ENCODE results near the gene AKAP6.

The AKAP6 gene

GRCh38 chr14:32648434-32648833 is 319.3 kb downstream of the AKAP6 start:
- Histone ChIP-seq H3K4me3 (no peak overlapping the region), H3K27ac (no peak overlapping the region)
- DNase-seq (ENCODE audit: low spot score) = no peak
- TF ChIP-seq, protein P1, sequence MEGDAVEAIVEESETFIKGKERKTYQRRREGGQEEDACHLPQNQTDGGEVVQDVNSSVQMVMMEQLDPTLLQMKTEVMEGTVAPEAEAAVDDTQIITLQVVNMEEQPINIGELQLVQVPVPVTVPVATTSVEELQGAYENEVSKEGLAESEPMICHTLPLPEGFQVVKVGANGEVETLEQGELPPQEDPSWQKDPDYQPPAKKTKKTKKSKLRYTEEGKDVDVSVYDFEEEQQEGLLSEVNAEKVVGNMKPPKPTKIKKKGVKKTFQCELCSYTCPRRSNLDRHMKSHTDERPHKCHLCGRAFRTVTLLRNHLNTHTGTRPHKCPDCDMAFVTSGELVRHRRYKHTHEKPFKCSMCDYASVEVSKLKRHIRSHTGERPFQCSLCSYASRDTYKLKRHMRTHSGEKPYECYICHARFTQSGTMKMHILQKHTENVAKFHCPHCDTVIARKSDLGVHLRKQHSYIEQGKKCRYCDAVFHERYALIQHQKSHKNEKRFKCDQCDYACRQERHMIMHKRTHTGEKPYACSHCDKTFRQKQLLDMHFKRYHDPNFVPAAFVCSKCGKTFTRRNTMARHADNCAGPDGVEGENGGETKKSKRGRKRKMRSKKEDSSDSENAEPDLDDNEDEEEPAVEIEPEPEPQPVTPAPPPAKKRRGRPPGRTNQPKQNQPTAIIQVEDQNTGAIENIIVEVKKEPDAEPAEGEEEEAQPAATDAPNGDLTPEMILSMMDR (IDR thresholded peaks at IDR 0.05) = no peak

GRCh38 chr14:32650030-32650429 is 320.9 kb downstream of the AKAP6 start:
- TF ChIP-seq, protein P1 (IDR thresholded peaks at IDR 0.05) = no peak
- H3K27ac ChIP-seq = no peak overlapping the region

GRCh38 chr14:32650665-32651064 is 321.6 kb downstream of the AKAP6 start:
- H3K27ac ChIP-seq = no peak overlapping the region
- DNase-seq (ENCODE audit: low spot score) = no peak

More at GRCh38 chr14:32650030-32650429, 320.9 kb downstream of the AKAP6 start:
- no peak overlapping the region for H3K4me3 ChIP-seq
- DNase-seq (ENCODE audit: low spot score) = no peak

DNA sequence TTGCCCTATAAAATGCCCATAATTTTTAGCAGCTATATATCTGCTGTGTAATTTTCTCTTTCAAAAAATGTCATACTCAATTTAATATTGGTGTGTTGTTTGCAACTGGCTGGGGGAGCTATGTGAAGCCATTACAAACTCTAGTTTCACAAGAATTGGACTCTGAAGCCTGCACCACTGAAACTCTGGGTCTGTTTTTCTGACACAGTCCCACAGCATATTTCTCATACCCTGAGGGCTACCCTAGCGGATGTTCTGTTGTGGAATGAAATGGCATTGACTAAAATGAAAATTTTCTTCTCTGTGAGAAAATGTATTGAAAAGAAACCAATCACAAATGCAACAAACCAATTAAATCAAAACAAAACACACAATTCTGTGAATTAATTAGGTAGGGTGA is 325.0 kb downstream of the AKAP6 start:
- no peak for DNase-seq (ENCODE audit: low spot score)
- Histone ChIP-seq H3K4me3 (no peak overlapping the region), H3K27ac (no peak overlapping the region)
- TF ChIP-seq, protein P1 (IDR thresholded peaks at IDR 0.05) = no peak

More at GRCh38 chr14:32650665-32651064, 321.6 kb downstream of the AKAP6 start:
- no peak overlapping the region for H3K4me3 ChIP-seq
- TF ChIP-seq, protein P1 (IDR thresholded peaks at IDR 0.05) = no peak

GRCh38 chr14:32656601-32657000 is 327.5 kb downstream of the AKAP6 start:
- DNase-seq (ENCODE audit: low spot score) = no peak
- Histone ChIP-seq H3K4me3 (no peak overlapping the region), H3K27ac (no peak overlapping the region)
- TF ChIP-seq, protein P1 (IDR thresholded peaks at IDR 0.05) = no peak

GRCh38 chr14:32657081-32657480 is 328.0 kb downstream of the AKAP6 start:
- DNase-seq (ENCODE audit: low spot score) = no peak
- TF ChIP-seq, protein P1 (IDR thresholded peaks at IDR 0.05) = no peak
- H3K27ac ChIP-seq = no peak overlapping the region
- no peak overlapping the region for H3K4me3 ChIP-seq

DNA sequence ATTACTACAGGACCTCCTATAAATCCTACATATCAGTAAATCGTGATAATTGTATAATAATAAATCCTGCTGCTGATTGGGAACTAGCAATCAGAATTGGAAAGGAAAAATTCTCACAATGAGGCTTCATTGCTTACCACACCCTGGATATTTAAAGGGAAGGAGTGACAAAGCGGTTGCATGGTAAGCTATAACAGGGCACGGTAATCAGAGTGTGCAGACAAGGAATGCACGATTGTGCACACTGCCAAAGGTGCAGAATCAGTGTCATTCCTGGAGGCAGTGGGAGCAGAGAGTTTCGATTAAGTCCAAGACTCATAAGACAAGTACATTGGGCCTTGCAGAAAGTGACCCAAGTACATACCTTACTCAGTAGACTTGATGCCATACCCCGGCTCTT is 332.1 kb downstream of the AKAP6 start:
- TF ChIP-seq, protein P1 (IDR thresholded peaks at IDR 0.05) = no peak
- Histone ChIP-seq H3K27ac (no peak overlapping the region), H3K4me3 (no peak overlapping the region)
- no peak for DNase-seq (ENCODE audit: low spot score)

Data from coronary artery (tissue), 2 donors.